ENCODE results near the gene CYTL1.
A peak's percentile ranks its signal among the peaks of the same experiment; 100 is the strongest.

Gene CYTL1

DNA sequence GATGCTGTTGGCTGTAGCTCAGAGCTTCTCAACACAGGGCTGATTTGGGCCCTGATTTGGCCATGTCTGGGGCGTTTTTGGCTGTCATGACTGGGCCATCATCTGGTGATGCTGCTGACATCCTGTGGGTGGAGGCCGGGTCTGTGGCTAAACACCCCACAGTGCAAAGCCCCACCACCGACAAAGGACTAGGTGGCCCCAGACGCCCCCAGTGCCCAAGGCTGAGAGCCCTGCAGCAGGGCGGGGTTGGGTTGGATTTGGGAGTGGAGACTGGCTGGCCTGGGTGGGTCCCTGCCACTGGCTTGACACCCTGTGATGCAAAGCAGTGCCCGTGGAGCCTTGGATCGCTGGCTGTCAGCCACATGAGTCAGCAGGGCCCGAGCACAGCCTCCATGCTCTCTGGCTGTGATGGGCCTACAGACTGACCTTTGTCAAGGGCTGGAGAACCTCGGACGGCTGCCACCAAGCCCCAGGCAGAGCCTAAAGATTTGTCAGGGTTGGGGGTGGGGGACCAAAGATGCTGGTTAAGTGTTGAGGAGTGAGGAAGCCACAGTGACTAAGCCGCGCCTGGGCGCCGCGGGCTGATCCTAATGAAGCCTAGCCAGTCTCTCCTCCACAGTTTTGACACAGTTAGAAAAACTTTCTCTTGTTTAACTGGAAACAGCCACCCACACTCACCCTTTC, 28.3 kb downstream of the CYTL1 start:
- Mint-ChIP-seq H3K27me3 (peaks cover 35% of the 10 kb centered on the region), H3K27ac (ENCODE audit: low read depth) (no peak overlapping the region), H3K4me1 (no peaks in the 10 kb centered on the region), H3K4me3 (no peak overlapping the region), H3K36me3 (ENCODE audit: insufficient read depth) (peaks cover 1% of the 10 kb centered on the region), H3K9me3 (no peaks in the 10 kb centered on the region)
- ATAC-seq (replicated peaks; ENCODE audit: extremely low read depth, poor library complexity, severe bottlenecking) (peak; percentile 46), DNase-seq (ENCODE audit: low spot score in 2 of 2) (no peak)

DNA sequence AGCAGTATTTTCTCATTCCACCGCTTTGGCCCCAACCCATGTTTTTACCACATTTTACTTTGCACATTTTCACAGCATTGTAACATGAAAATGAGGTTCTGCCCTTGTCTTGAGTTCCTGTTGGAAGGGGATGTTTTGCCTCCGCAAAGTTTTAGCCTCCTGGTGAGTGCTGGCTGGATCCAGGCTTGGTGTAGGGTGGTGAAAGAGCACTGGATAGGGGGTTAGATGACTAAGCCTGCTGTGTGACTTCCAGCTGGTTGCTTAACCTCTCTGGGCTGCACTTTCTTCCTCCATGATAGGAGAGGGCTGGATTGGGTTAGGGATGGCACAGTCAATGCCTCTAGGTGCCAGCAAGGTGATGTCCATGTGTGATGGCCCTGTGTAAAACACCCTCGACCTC, 28.9 kb downstream of the CYTL1 start:
- Mint-ChIP-seq H3K27me3 (peaks cover 32% of the 10 kb centered on the region), H3K36me3 (ENCODE audit: insufficient read depth) (peaks cover 1% of the 10 kb centered on the region), H3K9me3 (no peaks in the 10 kb centered on the region), H3K4me3 (no peak overlapping the region), H3K4me1 (no peaks in the 10 kb centered on the region), H3K27ac (ENCODE audit: low read depth) (no peak overlapping the region)
- DNase-seq (ENCODE audit: low spot score in 2 of 2) (no peak), ATAC-seq (replicated peaks; ENCODE audit: extremely low read depth, poor library complexity, severe bottlenecking) (no peak)

DNA sequence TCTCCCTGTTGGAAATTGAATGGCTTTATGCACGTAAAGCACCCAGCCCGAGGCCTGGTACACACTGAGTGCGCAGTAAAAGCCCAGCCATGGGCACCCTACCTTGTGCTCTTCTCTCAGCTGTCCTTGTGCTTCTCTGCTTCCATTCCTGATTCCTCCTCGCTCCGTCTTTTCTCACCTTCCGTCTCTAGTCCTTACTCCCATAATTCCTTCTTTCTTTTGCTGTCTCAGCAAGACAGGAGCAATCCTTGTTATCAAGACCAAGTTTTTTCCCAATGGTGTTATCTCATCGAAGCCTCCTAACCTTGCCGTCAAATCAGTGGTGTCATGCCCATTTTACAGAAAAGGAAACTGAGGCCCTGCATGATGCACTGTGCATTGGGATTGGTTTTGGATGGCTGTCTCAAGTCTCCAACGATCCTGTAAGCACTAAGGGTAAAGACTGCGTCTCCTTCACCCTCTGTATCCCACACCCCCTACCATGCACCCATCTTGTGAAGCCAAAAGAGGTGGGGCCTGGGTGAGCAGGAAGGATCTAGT, 30.1 kb downstream of the CYTL1 start:
- no peak overlapping the region for H3K27ac Mint-ChIP-seq (ENCODE audit: low read depth)

DNA sequence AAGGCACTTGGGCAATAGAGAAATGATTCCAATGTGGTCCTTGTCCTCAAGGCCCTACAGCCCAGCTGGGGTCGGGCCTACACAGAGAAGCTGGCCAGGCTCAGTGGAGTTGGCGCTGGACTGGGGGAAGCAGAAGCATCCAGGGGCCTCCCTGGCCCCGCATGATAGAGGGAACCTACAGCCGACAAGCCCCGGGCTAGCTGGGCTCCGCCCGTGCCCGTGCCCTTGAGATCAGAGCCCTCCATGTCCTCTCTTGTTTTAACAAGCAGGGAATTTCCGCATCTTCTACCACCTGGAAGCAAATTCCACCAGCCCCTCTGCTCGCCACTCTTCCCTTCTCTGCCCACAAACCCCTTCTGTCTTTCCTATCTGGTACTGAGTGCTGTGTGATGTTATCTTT, 31.6 kb downstream of the CYTL1 start:
- peaks cover 16% of the 10 kb centered on the region for H3K27me3 Mint-ChIP-seq
- ATAC-seq (replicated peaks; ENCODE audit: extremely low read depth, poor library complexity, severe bottlenecking), result no peak
- no peak overlapping the region for H3K27ac Mint-ChIP-seq (ENCODE audit: low read depth)
- H3K4me3 Mint-ChIP-seq, result no peak overlapping the region
- H3K4me1 Mint-ChIP-seq, result no peaks in the 10 kb centered on the region
- no peaks in the 10 kb centered on the region for H3K9me3 Mint-ChIP-seq
- no peak for DNase-seq (ENCODE audit: low spot score in 2 of 2)
- H3K36me3 Mint-ChIP-seq (ENCODE audit: insufficient read depth), result no peaks in the 10 kb centered on the region

More for the DNA sequence above, 30.1 kb downstream of the CYTL1 start:
- Mint-ChIP-seq H3K36me3 (ENCODE audit: insufficient read depth) (no peaks in the 10 kb centered on the region), H3K4me3 (no peak overlapping the region), H3K9me3 (no peaks in the 10 kb centered on the region), H3K4me1 (no peaks in the 10 kb centered on the region), H3K27me3 (peaks cover 21% of the 10 kb centered on the region)
- DNase-seq (ENCODE audit: low spot score in 2 of 2) (no peak), ATAC-seq (replicated peaks; ENCODE audit: extremely low read depth, poor library complexity, severe bottlenecking) (no peak)

DNA sequence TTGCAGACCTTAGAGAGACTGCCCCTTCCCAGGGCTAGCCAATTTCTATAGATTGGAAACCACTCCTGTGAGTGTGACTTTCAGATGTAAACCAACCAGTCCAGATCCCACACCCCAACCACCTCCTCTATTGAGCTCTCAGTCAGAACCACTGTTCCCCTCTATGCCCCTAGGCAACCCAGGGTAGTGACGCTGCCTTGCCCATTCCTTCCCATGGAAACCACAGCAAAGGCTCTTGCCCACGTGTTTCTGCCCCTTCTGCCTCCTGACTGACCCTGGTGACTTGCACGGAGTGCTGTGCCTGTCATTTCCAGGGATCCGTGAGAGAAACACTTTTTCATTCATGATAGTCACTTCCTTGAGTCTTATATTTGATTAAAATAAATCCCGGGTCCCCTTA, 32.4 kb downstream of the CYTL1 start:
- no peak for DNase-seq (ENCODE audit: low spot score in 2 of 2)
- no peaks in the 10 kb centered on the region for H3K4me1 Mint-ChIP-seq
- H3K4me3 Mint-ChIP-seq, result no peak overlapping the region
- ATAC-seq (replicated peaks; ENCODE audit: extremely low read depth, poor library complexity, severe bottlenecking), result no peak
- H3K27ac Mint-ChIP-seq (ENCODE audit: low read depth), result no peak overlapping the region
- H3K9me3 Mint-ChIP-seq, result no peaks in the 10 kb centered on the region
- no peaks in the 10 kb centered on the region for H3K36me3 Mint-ChIP-seq (ENCODE audit: insufficient read depth)
- peaks cover 16% of the 10 kb centered on the region for H3K27me3 Mint-ChIP-seq

DNA sequence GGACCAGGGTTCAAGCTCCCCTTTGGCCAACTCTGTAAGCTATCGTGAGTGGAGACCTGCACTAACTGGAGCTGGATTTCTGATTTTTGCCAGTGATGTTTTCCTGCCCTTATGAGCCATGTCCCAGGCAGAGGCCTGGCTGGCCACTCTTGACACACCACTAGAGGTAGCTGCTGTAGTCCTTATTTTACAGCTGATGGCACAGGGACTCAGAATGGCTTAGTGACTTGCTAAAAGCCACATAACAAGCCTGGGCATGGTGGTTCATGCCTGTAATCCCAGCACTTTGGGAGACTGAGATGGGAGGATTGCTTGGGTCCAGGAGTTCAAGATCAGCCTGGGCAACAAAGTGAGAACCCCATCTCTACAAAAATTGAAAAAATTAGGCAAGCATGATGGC, 33.4 kb downstream of the CYTL1 start:
- peaks cover 16% of the 10 kb centered on the region for H3K27me3 Mint-ChIP-seq
- H3K4me3 Mint-ChIP-seq, result no peak overlapping the region
- no peaks in the 10 kb centered on the region for H3K36me3 Mint-ChIP-seq (ENCODE audit: insufficient read depth)
- no peak overlapping the region for H3K27ac Mint-ChIP-seq (ENCODE audit: low read depth)
- H3K9me3 Mint-ChIP-seq, result no peaks in the 10 kb centered on the region
- ATAC-seq (replicated peaks; ENCODE audit: extremely low read depth, poor library complexity, severe bottlenecking) (no peak), DNase-seq (ENCODE audit: low spot score in 2 of 2) (no peak)
- no peaks in the 10 kb centered on the region for H3K4me1 Mint-ChIP-seq

DNA sequence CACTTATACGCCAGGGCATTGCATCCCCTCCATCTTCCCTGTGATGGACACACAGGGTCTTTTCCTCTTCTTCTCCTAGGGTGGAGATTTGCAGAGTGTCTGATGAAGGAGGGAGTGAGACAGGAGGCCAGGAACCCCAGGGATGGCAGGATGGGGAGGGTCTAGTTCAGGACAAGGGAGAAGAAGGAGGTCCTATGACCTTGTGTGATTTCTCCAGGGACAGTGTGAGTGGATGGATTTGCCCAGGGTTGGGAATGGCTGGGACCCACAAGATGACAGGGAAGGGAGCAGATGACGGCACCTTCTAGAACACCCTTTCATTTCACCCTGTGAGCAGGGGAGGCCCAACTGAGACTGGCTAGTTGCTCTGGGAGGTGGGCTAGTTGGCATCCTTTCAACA, 34.2 kb downstream of the CYTL1 start:
- ATAC-seq (replicated peaks; ENCODE audit: extremely low read depth, poor library complexity, severe bottlenecking), result no peak
- H3K4me1 Mint-ChIP-seq, result no peaks in the 10 kb centered on the region
- H3K4me3 Mint-ChIP-seq, result no peak overlapping the region
- H3K27me3 Mint-ChIP-seq, result peaks cover 16% of the 10 kb centered on the region
- H3K9me3 Mint-ChIP-seq, result no peaks in the 10 kb centered on the region
- DNase-seq (ENCODE audit: low spot score in 2 of 2), result no peak
- no peak overlapping the region for H3K27ac Mint-ChIP-seq (ENCODE audit: low read depth)
- H3K36me3 Mint-ChIP-seq (ENCODE audit: insufficient read depth), result no peaks in the 10 kb centered on the region

DNA sequence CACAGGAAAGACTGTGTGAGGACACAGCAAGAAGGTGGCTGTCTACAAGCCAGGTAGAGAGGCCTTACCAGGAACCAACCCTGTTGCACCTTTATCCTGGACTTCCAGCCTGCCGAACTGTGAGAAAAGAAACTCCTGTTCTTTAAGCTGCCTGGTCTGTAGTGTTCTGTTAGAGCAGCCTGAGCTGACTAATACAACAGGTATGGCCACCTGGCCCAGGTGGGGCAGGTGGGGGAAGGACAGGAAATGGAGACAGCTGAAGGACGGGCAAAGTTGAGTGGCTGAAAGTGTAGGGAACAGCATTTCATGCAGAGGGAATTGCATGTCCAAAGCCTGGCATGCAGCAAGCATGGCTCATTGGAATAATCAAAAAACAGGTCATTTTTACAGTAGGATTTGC, 35.1 kb downstream of the CYTL1 start:
- H3K27me3 Mint-ChIP-seq, result peaks cover 16% of the 10 kb centered on the region
- ATAC-seq (replicated peaks; ENCODE audit: extremely low read depth, poor library complexity, severe bottlenecking) (no peak), DNase-seq (ENCODE audit: low spot score in 2 of 2) (no peak)
- no peaks in the 10 kb centered on the region for H3K9me3 Mint-ChIP-seq
- no peak overlapping the region for H3K27ac Mint-ChIP-seq (ENCODE audit: low read depth)
- no peaks in the 10 kb centered on the region for H3K36me3 Mint-ChIP-seq (ENCODE audit: insufficient read depth)
- H3K4me3 Mint-ChIP-seq, result no peak overlapping the region
- H3K4me1 Mint-ChIP-seq, result no peaks in the 10 kb centered on the region

DNA sequence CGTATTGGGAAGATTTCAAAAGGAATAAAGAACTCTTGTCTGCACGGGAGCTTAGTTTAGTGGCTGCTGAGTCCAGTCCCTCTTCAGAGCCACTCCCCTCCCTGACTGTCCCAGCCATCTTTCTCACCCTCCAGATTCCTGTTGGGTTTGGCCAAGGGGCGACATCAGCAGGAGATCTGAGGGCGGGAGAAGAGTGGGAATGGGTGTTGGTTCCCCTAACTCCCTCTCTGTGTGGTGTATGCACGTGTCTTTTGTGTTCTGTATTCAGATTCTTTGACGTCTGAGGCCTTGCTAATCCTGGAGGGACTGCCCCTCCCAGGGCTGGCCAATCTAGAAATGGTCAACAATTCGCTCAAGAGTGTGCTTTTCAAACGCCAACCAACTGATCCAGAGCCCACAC, 37.4 kb downstream of the CYTL1 start:
- H3K27ac Mint-ChIP-seq (ENCODE audit: low read depth), result no peak overlapping the region
- no peaks in the 10 kb centered on the region for H3K9me3 Mint-ChIP-seq
- no peak overlapping the region for H3K4me3 Mint-ChIP-seq
- ATAC-seq (replicated peaks; ENCODE audit: extremely low read depth, poor library complexity, severe bottlenecking) (no peak), DNase-seq (ENCODE audit: low spot score in 2 of 2) (no peak)
- peaks cover 26% of the 10 kb centered on the region for H3K27me3 Mint-ChIP-seq
- no peaks in the 10 kb centered on the region for H3K36me3 Mint-ChIP-seq (ENCODE audit: insufficient read depth)
- no peaks in the 10 kb centered on the region for H3K4me1 Mint-ChIP-seq

DNA sequence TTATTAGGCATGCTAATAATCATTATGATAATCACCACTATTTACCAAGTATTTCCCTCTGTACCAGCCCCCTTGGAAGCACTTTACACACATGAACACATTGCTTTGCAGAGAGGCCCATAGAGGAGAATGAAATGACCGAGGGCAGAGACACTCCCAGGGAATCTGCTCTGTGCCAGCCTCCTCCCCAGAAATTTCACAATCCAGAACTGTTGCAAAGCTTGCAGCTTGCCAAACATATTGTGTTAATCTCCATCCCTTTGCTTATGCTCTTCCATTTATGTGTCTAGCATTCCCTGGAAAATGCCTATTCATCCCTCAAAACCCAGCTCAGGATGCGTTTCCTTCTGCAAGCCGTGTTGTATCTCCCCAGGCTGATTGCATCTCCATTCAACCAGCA, 37.8 kb downstream of the CYTL1 start:
- ATAC-seq (replicated peaks; ENCODE audit: extremely low read depth, poor library complexity, severe bottlenecking), result no peak
- H3K9me3 Mint-ChIP-seq, result no peaks in the 10 kb centered on the region
- H3K36me3 Mint-ChIP-seq (ENCODE audit: insufficient read depth), result no peaks in the 10 kb centered on the region
- H3K4me3 Mint-ChIP-seq, result no peak overlapping the region
- H3K27ac Mint-ChIP-seq (ENCODE audit: low read depth), result no peak overlapping the region
- DNase-seq (ENCODE audit: low spot score in 2 of 2), result no peak
- peaks cover 24% of the 10 kb centered on the region for H3K27me3 Mint-ChIP-seq
- H3K4me1 Mint-ChIP-seq, result no peaks in the 10 kb centered on the region

DNA sequence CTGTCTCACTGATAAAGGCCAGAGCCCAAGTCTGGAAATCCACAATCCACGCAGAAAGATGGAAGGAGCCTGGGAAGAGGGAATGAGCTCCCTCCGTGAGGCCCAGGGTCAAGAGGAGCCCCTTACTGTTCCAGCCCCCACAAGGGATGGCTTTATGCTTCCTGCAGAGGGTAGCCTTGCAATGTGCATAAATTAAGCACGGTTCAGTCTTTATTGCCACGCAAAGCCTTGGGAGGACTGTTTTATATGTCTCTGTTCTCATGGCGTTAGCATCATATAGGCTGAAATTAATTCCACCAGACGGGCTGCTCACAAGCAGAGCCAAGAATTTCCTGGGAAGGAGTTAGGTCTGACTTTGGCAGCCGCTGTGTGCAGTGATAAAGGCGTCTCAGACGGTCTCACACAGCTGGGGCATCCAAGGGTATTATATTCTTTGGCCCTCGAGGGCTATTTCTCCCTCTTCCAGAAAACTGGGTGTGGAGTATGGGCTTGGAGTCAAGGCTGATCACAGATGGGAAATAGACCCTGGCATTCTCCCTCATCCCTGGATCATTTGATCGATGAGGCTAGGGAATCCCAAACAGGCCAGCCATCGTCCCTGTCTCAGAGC, 38.5 kb downstream of the CYTL1 start:
- Mint-ChIP-seq H3K4me1 (no peaks in the 10 kb centered on the region), H3K27ac (ENCODE audit: low read depth) (no peak overlapping the region), H3K36me3 (ENCODE audit: insufficient read depth) (no peaks in the 10 kb centered on the region), H3K4me3 (no peak overlapping the region), H3K27me3 (peaks cover 24% of the 10 kb centered on the region), H3K9me3 (no peaks in the 10 kb centered on the region)
- ATAC-seq (replicated peaks; ENCODE audit: extremely low read depth, poor library complexity, severe bottlenecking), result no peak
- DNase-seq (ENCODE audit: low spot score in 2 of 2), result no peak

DNA sequence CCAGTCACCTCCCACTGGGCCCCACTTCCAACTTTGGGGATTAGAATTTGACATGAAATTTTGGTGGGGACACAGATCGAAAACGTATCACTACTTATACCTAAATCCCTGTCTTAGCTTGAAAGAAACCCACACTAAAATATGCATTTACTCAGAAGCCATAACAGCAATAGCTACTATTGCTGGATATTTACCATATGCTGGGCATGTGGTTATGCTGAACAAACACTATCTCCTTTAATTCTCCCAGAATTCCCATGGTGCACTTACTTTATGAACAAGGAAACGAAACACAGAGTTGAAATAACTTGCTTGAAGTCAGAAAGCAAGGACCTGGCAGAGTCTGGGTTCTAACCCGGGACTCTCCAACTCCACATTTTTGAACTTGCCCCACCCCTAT, 39.3 kb downstream of the CYTL1 start:
- H3K36me3 Mint-ChIP-seq (ENCODE audit: insufficient read depth), result no peaks in the 10 kb centered on the region
- peaks cover 24% of the 10 kb centered on the region for H3K27me3 Mint-ChIP-seq
- H3K27ac Mint-ChIP-seq (ENCODE audit: low read depth), result no peak overlapping the region
- no peaks in the 10 kb centered on the region for H3K9me3 Mint-ChIP-seq
- DNase-seq (ENCODE audit: low spot score in 2 of 2), result no peak
- H3K4me1 Mint-ChIP-seq, result no peaks in the 10 kb centered on the region
- no peak for ATAC-seq (replicated peaks; ENCODE audit: extremely low read depth, poor library complexity, severe bottlenecking)
- H3K4me3 Mint-ChIP-seq, result no peak overlapping the region

DNA sequence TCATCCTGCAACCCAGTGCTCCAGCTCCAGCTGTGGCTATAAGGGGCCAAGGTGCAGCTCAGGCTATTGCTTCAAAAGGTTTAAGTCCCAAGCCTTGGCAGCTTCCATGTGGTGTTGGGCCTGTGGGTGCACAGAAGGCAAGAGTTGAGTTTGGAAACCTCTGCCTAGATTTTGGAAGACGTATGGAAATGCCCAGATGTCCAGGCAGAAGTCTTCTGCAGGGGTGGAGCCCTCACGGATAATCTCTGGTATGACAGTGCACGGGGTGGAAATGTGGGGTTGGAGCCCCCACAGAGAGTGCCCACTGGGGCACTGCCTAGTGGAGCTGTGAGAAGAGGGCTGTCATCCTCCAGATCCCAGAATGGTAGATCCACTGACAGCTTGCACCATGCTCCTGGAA, 44.5 kb downstream of the CYTL1 start:
- H3K4me3 Mint-ChIP-seq, result no peak overlapping the region
- ATAC-seq (replicated peaks; ENCODE audit: extremely low read depth, poor library complexity, severe bottlenecking) (no peak), DNase-seq (ENCODE audit: low spot score in 2 of 2) (no peak)
- H3K4me1 Mint-ChIP-seq, result no peaks in the 10 kb centered on the region
- H3K36me3 Mint-ChIP-seq (ENCODE audit: insufficient read depth), result no peaks in the 10 kb centered on the region
- H3K27me3 Mint-ChIP-seq, result peaks cover 27% of the 10 kb centered on the region
- no peak overlapping the region for H3K27ac Mint-ChIP-seq (ENCODE audit: low read depth)
- H3K9me3 Mint-ChIP-seq, result no peaks in the 10 kb centered on the region
